ENCODE data around the gene CHD6.

GRCh38 chr20:41512624-41513023 is 105.6 kb downstream of the CHD6 start:
- TF ChIP-seq CTCF (conservative IDR thresholded peaks at IDR 0.05 in 1 of 2, IDR thresholded peaks at IDR 0.05 in 1 of 2; ENCODE audit: extremely low read depth in 1 of 2, insufficient read depth in 1 of 2, low read depth in 1 of 2, low read length in 2 of 2) (no peak), EZH2 (IDR thresholded peaks at IDR 0.05; ENCODE audit: borderline replicate concordance, low read length) (no peak)

All from mammary epithelial cell (primary cell).